Activated CD8-positive, alpha-beta memory T cell treated with anti-CD3 and anti-CD28 coated beads, Interleukin-2, amount 50 U/mL, for 24 hours (primary cell): ENCODE data around the gene LTBP2.

Source experiments
- DNase-seq: peaks from one replicate; pipeline ENCODE4 v3.0.0-alpha.2; 2020; ENCODE audit errors: extremely low read depth

Gene LTBP2

GRCh38 chr14:74527736-74528280 is 84.2 kb downstream of the LTBP2 start:
- DNase-seq = no peak

GRCh38 chr14:74526854-74527585 is 85.0 kb downstream of the LTBP2 start:
- DNase-seq = no peak

- no peak for DNase-seq
Measured at GRCh38 chr14:74525361-74525851, 86.6 kb downstream of the LTBP2 start.

- DNase-seq = no peak
Measured at GRCh38 chr14:74524812-74525135, 87.3 kb downstream of the LTBP2 start.

GRCh38 chr14:74524076-74524811 is 87.8 kb downstream of the LTBP2 start:
- no peak for DNase-seq

GRCh38 chr14:74522740-74523139 is 89.3 kb downstream of the LTBP2 start:
- DNase-seq = no peak

- no peak for DNase-seq
Measured at GRCh38 chr14:74521756-74522155, 90.3 kb downstream of the LTBP2 start.

- no peak for DNase-seq
Measured at GRCh38 chr14:74519316-74520074, 92.5 kb downstream of the LTBP2 start.

- DNase-seq = no peak
Measured at GRCh38 chr14:74518221-74518620, 93.8 kb downstream of the LTBP2 start.

GRCh38 chr14:74517731-74518130 is 94.3 kb downstream of the LTBP2 start:
- DNase-seq = no peak

- DNase-seq = no peak
Measured at GRCh38 chr14:74516451-74517160, 95.4 kb downstream of the LTBP2 start.

GRCh38 chr14:74515891-74516412 is 96.1 kb downstream of the LTBP2 start:
- DNase-seq = no peak

GRCh38 chr14:74514471-74514941 is 97.5 kb downstream of the LTBP2 start:
- no peak for DNase-seq

GRCh38 chr14:74511966-74512830 is 99.8 kb downstream of the LTBP2 start:
- DNase-seq = no peak

GRCh38 chr14:74510959-74511409 is 101.1 kb downstream of the LTBP2 start:
- no peak for DNase-seq

GRCh38 chr14:74510223-74510931 is 101.7 kb downstream of the LTBP2 start:
- no peak for DNase-seq

GRCh38 chr14:74509587-74510222 is 102.3 kb downstream of the LTBP2 start:
- no peak for DNase-seq

GRCh38 chr14:74508844-74509428 is 103.1 kb downstream of the LTBP2 start:
- DNase-seq = no peak

- DNase-seq = no peak
Measured at GRCh38 chr14:74508292-74508731, 103.7 kb downstream of the LTBP2 start.
